Fibroblast of lung (primary cell): ENCODE measurements around the gene SPO11. TPM values are rescaled to one million over a fixed set of nuclear protein-coding genes. Genes with fewer than 3 reads are reported as not detected.

Experiments
- DNase-seq, 2 donors: peaks; one replicate each; pipeline versions ENCODE4 v3.0.0 to v3.0.0-alpha.2; 2010; ENCODE audit warnings: low read depth in 2 of 2
- H2AFZ ChIP-seq: 2 replicates; pipeline ENCODE4 v1.5.1; 2012; ENCODE audit warnings: low read length, control low read depth, inconsistent platforms
- H3K27ac ChIP-seq: 2 replicates; pipeline ENCODE4 v1.5.1; 2011; ENCODE audit warnings: low read length, control low read depth; ENCODE audit not compliant: insufficient read depth
- H3K27me3 ChIP-seq: 2 replicates; pipeline ENCODE4 v1.5.1; 2011; ENCODE audit warnings: mild to moderate bottlenecking, low read length; ENCODE audit not compliant: control insufficient read depth, insufficient read depth
- H3K36me3 ChIP-seq: 2 replicates; pipeline ENCODE4 v1.5.1; 2011; ENCODE audit warnings: low read length; ENCODE audit not compliant: control insufficient read depth, insufficient read depth
- H3K4me1 ChIP-seq: 2 replicates; pipeline ENCODE4 v1.5.1; 2011; ENCODE audit warnings: low read length; ENCODE audit not compliant: control insufficient read depth, insufficient read depth; ENCODE audit errors: extremely low read depth
- H3K4me2 ChIP-seq: 2 replicates; pipeline ENCODE4 v1.5.1; 2011; ENCODE audit warnings: low read length, control low read depth; ENCODE audit not compliant: insufficient read depth; ENCODE audit errors: extremely low read depth
- H3K4me3 ChIP-seq, 4 experiments: fragments of 200-600 bp in 1 of 4; sonication (generic) in 1 of 4; replicated peaks in 1 of 4; 2 replicates each; pipeline ENCODE4 v1.5.1; 2011 to 2016; ENCODE audit warnings: low read length in 4 of 4, low read depth in 3 of 4, mild to moderate bottlenecking in 3 of 4, control low read depth in 2 of 4, inconsistent platforms in 1 of 4, mixed read lengths in 1 of 4; ENCODE audit not compliant: insufficient read depth in 1 of 4; ENCODE audit errors: control extremely low read depth in 1 of 4
- H3K79me2 ChIP-seq: 2 replicates; pipeline ENCODE4 v1.5.1; 2012; ENCODE audit warnings: mild to moderate bottlenecking, low read length, inconsistent platforms; ENCODE audit not compliant: control insufficient read depth, insufficient read depth
- H3K9ac ChIP-seq: 2 replicates; pipeline ENCODE4 v1.5.1; 2011; ENCODE audit warnings: mild to moderate bottlenecking, low read length, control low read depth; ENCODE audit not compliant: insufficient read depth
- H3K9me3 ChIP-seq: 2 replicates; pipeline ENCODE4 v1.5.1; 2012; ENCODE audit warnings: low read depth, low read length; ENCODE audit not compliant: control insufficient read depth, insufficient read depth
- H4K20me1 ChIP-seq: 2 replicates; pipeline ENCODE4 v1.5.1; 2011; ENCODE audit warnings: low read length; ENCODE audit not compliant: control insufficient read depth, insufficient read depth; ENCODE audit errors: extremely low read depth
- EZH2 ChIP-seq: IDR thresholded peaks from 2 replicates; pipeline ENCODE4 v1.5.1; 2012; ENCODE audit warnings: low read length, control low read depth, mild to moderate bottlenecking; ENCODE audit errors: missing control alignments
- polyA plus RNA-seq, 2 donors: library from polyadenylated mRNA; depleted of rRNA in 1 of 2; stranded (reverse) in 1 of 2; unstranded in 1 of 2; fragments of >200 nt; gene quantifications; 2 replicates each; pipeline ENCODE4 v1.2.1, GENCODE V29; 2011 to 2012; ENCODE audit warnings: missing spikeins in 1 of 2
- total RNA-seq: library from RNA; depleted of rRNA; stranded (reverse); fragments of >200 nt; gene quantifications from 2 replicates; pipeline ENCODE4 v1.2.1, GENCODE V29; 2014
- TF ChIP-seq, protein P1 (sequence below), 2 donors: IDR thresholded peaks in 1 of 2; conservative IDR thresholded peaks in 1 of 2; 1 replicate in 1 of 2; 2 replicates in 1 of 2; pipeline ENCODE4 v1.5.1; 2011 to 2012; ENCODE audit warnings: low read length in 2 of 2, control low read depth in 1 of 2, inconsistent platforms in 1 of 2, low read depth in 1 of 2, mild to moderate bottlenecking in 1 of 2

The SPO11 gene
- total and polyA plus RNA-seq, 2 donors (not counting 1 experiment from before 2014, with no cell fraction given), result not detected

DNA sequence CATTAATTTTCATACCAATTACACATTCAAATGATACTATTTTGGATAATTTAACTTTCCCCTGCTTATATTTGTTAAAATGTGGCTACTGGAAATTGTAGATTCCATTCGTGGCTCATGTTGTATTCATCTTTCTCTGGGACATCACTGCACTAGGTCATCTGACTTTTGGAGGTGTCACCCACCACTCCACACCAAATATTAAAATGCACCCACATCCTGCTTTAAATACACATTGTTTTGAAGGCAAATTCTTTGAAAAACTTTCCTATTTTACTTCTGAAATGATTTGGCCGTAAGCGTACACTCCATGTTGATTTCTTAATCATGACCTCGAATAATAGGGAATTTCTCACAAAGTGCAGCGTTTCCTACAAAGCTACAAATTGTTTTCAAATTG is 52.9 kb downstream of the SPO11 start:
- Histone ChIP-seq H2AFZ (no peak overlapping the region), H3K79me2 (no peaks in the 10 kb centered on the region), H3K27ac (no peak overlapping the region), H3K4me3 (no peak overlapping the region), H3K27me3 (no peaks in the 10 kb centered on the region), H4K20me1 (no peaks in the 10 kb centered on the region), H3K4me2 (no peak overlapping the region), H3K9me3 (no peaks in the 10 kb centered on the region), H3K9ac (no peak overlapping the region), H3K36me3 (peaks cover 2% of the 10 kb centered on the region), H3K4me1 (no peaks in the 10 kb centered on the region)
- TF ChIP-seq, protein P1, sequence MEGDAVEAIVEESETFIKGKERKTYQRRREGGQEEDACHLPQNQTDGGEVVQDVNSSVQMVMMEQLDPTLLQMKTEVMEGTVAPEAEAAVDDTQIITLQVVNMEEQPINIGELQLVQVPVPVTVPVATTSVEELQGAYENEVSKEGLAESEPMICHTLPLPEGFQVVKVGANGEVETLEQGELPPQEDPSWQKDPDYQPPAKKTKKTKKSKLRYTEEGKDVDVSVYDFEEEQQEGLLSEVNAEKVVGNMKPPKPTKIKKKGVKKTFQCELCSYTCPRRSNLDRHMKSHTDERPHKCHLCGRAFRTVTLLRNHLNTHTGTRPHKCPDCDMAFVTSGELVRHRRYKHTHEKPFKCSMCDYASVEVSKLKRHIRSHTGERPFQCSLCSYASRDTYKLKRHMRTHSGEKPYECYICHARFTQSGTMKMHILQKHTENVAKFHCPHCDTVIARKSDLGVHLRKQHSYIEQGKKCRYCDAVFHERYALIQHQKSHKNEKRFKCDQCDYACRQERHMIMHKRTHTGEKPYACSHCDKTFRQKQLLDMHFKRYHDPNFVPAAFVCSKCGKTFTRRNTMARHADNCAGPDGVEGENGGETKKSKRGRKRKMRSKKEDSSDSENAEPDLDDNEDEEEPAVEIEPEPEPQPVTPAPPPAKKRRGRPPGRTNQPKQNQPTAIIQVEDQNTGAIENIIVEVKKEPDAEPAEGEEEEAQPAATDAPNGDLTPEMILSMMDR (conservative IDR thresholded peaks at IDR 0.05 in 1 of 2, IDR thresholded peaks at IDR 0.05 in 1 of 2; ENCODE audit: low read depth in 1 of 2, low read length in 2 of 2), result no peak
- no peak for TF ChIP-seq EZH2
- no peak for DNase-seq

DNA sequence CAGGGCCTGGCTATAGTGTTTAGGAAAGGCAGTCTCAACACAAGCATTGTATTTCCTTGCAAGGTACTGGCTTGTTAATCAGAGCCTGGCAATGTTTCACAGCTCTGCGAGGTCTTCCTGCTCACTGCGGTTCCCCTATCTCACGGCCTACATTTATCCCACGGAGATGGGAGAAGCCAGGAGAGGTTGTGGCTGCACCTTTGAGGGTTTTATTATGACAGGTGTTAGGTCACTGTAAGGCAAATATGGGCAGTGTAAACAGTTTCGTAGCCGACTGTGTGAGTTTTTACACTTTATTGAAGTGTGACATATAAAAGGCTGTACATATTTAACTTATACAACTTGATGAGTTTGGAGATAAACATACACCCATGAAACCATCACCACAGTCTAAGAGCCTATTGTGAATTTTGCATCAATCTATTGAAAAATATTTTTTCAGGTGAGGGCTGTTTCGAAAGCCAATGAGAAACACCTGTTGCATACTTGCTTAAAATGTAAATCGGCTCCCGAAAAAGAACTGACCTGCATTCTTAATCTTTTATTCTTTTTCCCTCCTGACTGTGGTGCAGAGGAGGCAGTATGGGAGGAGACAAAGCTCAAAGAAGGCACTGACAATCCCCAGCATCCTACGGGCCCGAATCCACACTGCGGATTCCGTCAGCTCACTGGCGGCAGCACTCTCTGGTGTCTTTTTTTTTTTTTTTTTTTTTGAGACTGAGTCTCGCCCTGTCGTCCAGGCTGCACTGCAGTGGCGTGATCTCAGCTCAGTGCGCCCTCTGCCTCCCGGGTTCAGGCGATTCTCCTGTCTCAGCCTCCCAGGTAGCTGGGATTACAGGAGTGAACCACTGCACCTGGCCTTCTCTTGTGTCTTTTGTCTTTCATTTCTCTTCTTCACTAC is 54.1 kb downstream of the SPO11 start:
- Histone ChIP-seq H3K9me3 (no peaks in the 10 kb centered on the region), H3K4me3 (no peak overlapping the region), H3K4me2 (no peak overlapping the region), H3K27me3 (no peaks in the 10 kb centered on the region), H2AFZ (no peak overlapping the region), H3K27ac (no peak overlapping the region), H3K36me3 (peaks cover 2% of the 10 kb centered on the region), H3K79me2 (no peaks in the 10 kb centered on the region), H4K20me1 (no peaks in the 10 kb centered on the region), H3K4me1 (no peaks in the 10 kb centered on the region), H3K9ac (no peak overlapping the region)
- TF ChIP-seq EZH2, result no peak
- TF ChIP-seq, protein P1 (conservative IDR thresholded peaks at IDR 0.05 in 1 of 2, IDR thresholded peaks at IDR 0.05 in 1 of 2; ENCODE audit: low read depth in 1 of 2, low read length in 2 of 2), result no peak
- DNase-seq, result no peak

DNA sequence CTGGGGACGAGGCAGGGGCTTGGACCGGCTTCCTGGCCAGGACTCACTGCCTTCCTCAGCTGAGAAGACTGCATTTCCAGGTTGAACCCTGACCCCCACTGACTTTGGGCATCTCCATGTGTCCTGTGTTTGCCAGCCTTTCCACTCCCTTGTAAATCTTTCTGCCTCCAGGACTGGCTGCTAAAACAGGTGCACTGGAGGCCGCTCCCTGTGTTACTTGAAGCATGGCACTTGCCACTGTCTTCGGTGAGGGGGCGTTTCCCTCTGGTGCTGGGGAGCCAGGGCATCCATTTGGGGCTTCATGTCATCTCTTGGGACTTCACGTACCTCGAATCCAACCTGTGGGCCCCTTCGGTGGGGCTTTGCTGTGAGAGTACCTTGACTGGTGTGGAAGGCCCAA is 54.9 kb downstream of the SPO11 start:
- Histone ChIP-seq H3K4me2 (no peak overlapping the region), H3K9ac (no peak overlapping the region), H3K4me1 (no peaks in the 10 kb centered on the region), H2AFZ (no peak overlapping the region), H3K27me3 (no peaks in the 10 kb centered on the region), H3K36me3 (peaks cover 2% of the 10 kb centered on the region), H3K4me3 (no peak overlapping the region), H3K9me3 (no peaks in the 10 kb centered on the region), H3K79me2 (no peaks in the 10 kb centered on the region), H4K20me1 (no peaks in the 10 kb centered on the region), H3K27ac (no peak overlapping the region)
- DNase-seq, result no peak
- no peak for TF ChIP-seq EZH2
- TF ChIP-seq, protein P1 (conservative IDR thresholded peaks at IDR 0.05 in 1 of 2, IDR thresholded peaks at IDR 0.05 in 1 of 2; ENCODE audit: low read depth in 1 of 2, low read length in 2 of 2), result no peak
